HG02943 (cell line): ENCODE data around the gene CDC6.

Experiments used
- ATAC-seq: cut with Tn5 transposase; IDR thresholded peaks from one replicate; pipeline ENCODE4 v1.9.1; 2021; ENCODE audit warnings: mild to moderate bottlenecking, low read depth, moderate library complexity; ENCODE audit not compliant: unreplicated experiment

CDC6 gene

DNA sequence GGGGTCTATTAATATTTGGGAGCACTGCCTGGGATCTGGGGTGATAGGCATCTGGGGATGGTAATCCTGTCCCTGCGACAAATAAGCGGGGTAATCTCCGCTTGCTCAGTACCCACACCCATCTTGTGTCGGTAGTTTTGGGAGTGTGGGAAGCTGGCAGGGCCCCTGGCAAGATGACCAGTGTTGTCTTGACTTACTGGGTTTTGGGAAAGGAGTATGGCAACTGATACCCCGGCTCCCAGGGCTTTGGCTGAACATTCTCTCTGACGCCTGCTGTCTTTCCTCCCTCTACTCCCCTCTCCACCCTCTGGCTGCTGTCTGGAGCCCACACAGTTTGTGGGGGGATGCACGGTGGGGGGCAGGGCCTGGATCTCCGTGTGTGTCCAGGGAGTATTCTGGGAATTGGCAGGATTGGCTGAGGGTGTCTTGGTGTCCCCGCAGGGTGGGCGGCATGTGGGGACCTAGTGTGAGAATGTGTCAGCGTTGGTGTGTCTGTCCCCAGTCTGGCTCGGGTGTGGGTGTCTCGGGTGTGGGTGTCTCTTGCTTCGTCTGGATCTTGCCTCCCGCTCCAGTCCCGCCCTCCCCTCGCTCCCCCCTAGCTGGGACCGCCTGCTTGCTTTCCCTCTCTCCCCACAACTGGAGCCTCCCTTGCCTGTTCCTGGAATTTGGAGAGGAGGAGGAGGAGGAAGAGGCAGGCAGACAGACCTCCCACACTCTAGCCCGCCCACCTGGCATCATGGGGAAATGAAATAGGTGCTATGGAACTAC, 33.3 kb downstream of the CDC6 start:
- ATAC-seq = no peak

DNA sequence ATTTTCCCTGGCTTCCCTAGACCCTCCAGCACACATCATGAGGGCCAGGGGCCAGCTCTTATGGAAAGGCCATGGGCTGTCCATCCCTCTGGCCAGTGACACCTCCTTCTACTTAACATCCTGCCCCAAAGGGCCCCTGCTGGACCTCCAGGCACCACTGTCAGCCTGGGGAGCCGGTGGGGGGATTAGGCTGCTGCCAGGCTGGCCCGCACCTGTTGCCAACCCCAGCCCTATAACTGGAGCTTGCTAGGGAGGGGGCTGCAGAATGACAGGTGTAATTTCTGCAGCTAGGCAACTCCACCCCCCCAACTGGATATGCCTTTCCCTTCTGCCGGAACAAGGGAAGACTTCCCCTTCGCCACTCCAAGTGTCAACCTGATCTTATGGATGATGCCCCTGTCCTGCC, 33.8 kb downstream of the CDC6 start:
- no peak for ATAC-seq

DNA sequence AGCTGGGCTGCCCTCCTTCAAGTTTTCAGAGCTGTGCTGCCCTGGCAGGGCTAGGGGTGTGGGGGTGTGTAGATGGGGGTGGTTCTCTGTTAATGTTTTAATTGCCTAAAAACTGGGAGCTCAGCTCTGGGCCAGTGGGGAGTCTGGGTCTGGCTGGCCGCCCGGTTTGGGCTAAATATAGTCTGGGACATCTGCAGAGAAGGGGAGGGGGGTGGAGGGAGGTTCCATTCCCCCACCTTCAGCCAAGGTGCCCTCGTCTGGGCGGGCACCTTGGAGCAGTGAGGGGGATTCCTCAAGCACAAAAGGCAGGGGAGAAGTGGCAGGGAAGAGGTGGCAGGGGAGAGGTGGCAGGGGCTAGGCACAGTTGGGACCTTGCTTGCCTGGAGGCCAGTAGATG, 34.3 kb downstream of the CDC6 start:
- no peak for ATAC-seq

DNA sequence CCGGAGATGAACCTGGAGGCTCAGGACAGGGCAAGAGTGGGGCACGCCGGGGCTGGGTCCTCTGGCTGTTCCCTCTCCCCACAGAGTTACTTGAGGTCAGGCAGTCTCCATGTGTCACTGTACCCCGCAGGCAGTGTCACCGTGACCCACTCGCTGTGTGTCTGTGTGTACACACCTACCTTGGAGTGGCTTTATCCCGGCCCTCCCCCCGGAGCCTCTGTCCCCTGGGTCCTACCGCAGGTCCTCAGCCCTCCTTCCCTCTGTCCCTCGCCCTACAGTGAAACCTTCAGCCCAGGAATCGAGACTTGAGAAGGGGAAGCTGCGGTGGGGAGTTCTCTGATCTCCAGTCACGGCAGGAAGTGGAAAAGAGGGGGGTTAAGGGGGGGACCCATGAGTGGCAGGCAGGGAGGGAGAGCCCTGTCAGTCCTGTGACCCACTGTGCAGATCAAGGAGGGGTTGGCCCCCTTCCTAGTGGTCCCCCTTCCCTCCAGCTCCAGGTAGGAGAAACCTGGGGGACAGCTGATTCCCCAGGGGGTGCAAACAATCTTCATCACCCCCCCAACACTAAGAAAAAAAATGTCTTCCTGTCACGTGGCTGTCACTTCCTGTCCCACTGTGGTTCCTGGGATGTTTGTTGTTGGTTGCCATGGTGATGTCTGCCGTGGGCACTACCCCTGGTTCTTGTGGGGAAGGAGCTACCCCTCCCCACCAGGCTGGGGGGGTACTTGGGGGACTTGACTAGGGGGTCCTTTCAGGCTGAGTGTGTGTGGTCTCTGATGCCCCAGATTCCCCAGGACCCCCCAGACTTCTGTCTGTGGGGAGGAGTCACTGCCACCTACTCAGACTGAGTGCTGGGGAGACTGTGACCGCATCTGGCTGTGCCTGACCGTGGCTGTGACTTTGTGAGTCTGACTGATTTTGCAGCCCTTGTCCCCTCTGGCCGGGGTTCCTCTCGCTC, 35.0 kb downstream of the CDC6 start:
- no peak for ATAC-seq

DNA sequence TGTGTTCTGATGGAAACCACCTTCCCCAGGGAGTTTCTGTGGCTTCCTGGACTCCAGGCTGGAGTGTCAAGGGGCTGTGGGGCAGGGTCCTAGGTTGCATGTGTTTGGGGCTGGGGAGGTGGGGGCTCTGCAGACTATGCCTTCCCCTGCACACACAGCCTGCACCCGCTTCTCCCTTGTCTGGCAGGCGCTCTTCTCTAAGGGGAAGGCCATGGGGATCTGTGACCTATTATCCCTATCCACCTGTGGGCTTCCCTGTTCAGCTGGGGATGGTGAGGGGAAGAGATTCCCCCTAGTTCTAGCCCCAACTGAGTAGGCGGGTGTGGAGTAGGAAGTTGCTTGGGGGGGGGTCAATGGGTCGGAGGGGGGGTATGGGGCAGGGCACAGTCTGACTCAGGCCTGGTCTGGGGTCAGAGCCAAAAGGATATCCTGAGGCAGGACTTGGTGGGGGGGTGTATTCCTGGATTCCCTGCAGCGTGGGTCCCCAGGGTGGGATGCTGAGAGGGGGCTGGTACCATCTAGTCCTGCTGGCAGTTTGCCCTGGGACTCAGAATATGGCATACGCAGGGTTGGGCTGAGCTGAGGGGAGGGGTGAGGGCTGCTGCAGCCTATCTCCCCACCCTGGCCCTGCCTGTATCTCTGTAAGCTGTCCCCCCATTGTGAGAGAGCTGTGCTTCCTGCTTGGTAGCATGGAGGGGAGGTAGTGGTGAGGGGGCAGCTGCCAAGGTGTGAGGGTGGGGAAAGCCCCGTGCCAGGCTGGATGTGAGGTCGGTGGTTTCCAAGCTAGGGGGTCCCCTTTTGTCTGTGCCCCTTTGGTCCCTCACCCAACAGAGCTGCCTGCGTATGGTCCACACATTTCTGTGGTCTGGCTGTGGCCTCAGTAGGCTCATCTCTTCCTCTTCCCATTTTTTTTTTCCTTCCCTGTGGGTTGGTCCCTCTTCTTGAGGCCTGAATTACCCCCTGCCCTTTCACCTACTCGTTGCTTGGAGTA, 36.0 kb downstream of the CDC6 start:
- ATAC-seq = no peak

DNA sequence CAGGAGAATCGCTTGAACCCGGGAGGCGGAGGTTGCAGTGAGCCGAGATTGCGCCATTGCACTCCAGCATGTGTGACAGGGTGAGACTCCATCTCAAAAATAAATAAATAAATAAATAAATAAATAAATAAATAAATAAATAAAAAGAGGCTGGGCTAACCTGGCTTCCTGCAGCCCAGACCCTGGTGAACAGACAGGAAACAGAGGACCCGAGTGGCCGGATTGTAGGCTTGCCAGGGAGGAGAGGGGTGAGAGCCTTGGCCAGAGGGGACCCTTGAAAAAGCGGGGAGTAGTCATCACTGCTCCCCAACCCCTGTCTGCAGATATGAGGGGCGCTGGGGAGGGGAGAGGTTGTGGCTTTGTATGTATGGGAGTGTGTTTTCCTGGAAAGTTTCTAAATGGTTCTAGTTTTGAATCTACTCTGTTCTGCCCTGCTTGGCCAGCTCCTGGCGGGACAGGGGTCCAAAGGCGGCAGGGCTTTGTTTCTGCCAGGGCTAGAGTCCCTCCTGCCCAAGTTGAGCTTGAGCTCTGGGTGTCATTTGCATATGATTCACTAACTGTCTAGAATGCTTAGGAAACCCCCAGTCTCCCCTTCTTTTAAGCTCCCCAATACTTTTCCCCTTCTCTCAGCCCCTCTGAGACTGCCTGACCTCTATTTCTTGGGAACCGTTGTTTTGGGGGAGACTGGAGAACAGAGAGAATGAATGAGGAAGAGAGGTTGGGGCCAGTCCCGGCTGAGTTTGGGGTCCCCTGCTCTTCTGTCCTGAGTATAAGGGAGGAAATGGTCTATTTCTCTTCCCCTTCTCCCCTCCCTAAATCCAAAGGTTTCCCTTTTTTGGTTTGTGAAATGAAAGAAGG, 37.7 kb downstream of the CDC6 start:
- no peak for ATAC-seq

DNA sequence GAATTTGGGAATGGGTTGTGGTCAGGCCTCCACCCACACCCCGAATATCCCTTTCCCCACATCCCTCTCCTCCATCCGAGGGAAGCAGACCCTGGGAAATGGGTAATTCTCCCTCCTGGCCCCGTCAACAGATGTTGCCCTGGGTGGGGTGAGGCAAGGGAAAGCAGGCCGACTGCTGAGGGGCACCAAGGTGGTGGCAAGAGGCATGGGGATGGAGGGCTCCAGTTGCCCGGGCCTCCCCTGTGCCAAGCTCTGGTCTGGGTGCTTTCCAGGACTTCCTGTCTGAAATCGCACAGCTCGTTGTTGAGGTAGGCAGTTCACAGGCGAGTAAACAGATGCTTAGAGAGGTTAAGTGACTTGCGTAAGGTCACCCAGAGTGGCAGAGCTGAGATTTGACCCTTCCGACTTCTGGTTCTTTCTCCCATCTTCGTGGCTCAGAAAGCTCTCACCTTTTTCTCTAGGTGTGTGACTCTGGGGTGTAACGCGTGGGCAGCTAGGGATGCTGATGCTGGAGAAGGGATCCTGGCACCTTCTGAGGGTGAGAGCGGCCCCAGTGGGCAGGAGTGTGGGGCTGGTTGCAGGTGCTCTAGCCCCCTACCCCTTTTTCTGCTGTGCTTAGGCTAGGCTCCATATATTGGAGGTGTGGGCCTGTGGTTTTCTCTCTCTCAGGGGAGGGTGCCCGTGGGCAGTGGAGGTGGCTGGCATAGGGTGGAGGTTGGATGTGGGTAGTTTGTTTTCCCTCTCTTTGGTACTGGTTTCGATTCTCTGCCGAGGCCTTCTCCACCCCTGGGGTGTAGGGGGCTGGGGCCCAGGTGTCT, 38.5 kb downstream of the CDC6 start:
- ATAC-seq = no peak

DNA sequence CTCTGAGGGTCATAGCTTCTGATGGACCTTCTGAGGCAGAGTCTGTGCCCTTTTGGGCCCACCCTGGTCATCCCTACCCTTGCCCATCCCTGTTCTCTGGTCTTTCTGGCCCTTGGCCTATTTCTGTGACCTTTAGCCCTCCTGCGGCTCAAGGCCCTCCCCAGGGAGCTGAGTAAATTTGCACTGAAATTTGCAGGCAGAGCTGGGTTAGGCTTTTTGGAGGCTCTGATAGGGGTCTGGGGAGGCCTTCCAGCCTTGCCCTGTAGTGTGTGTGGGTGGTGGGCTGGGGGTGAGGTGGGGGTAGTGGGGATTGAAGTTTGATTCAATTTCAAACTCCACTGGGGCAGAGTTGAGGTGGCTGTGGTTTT, 39.1 kb downstream of the CDC6 start:
- ATAC-seq = no peak

DNA sequence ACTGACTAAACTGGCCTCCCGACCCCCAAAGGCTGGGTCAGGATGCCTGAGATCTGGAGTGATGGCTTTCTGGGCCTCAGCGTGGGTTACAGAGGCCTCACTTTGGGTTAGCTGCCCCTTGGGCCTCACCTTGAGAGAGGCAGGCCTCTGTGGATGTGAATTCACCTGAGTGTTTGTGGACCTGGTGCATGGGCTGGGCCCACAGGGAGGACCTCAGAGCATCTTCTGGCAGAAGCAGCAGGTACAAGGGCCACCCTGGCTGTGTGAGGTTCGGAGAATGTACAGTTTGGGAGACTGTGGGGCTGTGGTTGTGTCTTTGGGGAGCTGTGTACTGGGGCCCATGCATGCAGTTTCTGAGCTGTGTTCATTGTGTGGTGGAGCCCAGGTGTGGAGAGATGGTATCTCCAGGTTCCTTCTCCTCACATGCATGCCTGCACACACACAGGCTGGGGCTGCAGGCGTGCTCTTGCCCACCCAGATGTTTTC, 39.6 kb downstream of the CDC6 start:
- no peak for ATAC-seq

DNA sequence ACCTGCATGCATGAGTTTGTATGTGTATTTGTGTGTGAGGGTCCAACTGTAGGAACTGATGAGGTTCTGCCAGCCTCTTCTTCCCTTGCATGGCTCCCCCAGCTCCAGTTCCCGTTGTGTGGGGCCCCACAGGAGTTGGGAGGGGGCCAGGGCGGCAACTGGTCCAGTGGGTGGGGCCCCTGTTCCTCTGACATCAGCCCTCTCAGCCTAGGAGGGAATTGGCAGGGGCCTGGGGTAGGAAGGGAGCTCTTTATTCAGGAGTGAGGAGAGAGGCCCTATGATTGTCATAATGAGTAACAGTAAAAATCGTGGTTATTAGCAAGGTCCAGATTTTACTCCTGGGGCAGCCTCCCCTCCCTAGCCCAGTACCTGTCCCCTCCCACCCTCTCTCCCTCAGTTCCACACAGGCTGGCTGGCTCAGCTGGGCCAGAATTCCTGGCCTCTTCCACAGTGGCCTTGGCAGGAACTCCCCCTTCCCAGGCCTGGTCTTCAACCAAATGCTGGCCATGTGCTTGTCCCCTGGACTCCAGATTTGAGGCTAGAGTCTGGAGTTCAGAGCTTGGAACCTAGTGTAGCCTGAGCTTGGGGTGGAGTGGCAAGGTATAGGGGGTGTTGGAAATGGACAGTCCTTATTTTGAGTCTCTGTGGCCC, 40.2 kb downstream of the CDC6 start:
- ATAC-seq = no peak

DNA sequence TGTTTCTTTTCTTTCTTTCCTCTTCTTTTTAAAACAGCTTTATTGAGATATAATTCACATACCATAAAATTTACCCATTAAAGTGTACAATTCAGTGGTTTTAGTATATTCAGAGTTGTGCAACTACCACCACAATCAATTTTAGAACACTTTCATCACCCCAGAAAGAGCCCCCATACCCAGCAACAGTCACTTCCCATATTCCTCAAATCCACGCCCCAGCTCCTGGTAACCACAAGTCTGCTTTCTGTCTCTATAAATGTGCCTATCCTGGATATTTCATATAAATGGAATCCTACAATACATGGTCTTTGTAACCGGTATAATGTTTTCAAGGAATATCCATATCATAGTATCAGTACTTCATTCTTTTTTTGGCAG, 40.7 kb downstream of the CDC6 start:
- ATAC-seq = no peak

DNA sequence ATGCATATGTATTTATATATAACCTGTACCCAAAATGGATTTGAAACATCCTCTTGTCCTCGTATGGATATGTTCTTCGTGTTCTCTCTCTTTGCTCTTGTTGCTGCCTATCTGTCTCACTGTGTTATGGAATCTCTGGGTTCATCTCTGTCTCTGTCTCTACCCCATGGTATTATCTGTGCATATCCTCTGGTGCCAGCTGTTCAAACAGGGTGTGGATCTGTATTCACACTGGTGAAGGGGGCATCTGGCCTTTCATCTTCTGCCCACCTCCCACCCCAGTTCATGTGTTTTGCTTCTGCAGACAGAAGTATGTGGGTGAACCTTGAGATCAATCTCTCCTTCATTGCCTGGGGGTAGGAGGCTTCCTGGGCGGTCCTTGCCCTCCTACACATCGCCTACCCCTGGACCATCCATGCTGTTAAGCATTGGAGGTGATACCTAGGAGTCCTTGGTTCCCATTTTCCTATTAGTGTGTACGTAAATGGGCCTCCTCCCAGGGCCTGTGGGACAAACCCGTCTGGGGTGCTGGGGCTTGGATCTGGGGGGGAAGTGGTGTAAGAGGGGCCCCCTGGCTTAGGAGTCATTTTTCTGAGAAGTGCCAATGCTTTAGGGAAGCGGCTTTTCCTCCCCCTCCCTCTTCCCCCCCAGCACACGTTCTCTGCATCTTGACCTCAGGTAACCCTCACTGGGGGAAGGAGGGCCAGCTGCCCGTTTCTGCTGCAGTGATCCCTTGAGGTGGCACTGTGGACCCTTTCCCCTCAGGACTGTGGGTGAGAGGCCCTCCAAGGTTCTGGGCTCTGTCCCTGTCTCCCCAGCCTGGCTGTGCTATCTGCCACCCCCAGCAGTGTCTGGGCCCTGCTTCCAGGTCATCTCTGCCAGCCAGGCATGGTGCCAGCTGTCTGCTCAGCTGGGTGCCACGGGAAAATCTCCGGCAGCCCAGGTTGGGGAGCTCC, 42.4 kb downstream of the CDC6 start:
- ATAC-seq = no peak

DNA sequence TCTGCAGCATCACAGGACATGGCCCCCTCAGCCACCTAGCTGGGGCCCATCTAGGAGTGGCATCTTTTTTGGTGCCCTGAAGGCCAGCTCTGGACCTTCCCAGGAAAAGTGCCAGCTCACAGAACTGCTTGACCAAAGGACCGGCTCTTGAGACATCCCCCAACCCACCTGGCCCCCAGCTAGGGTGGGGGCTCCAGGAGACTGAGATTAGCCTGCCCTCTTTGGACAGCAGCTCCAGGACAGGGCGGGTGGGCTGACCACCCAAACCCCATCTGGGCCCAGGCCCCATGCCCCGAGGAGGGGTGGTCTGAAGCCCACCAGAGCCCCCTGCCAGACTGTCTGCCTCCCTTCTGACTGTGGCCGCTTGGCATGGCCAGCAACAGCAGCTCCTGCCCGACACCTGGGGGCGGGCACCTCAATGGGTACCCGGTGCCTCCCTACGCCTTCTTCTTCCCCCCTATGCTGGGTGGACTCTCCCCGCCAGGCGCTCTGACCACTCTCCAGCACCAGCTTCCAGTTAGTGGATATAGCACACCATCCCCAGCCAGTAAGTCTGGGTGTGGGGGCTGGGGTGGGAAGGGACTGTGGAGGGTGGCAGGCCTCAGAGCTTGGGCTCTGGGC, 43.3 kb downstream of the CDC6 start:
- no peak for ATAC-seq

DNA sequence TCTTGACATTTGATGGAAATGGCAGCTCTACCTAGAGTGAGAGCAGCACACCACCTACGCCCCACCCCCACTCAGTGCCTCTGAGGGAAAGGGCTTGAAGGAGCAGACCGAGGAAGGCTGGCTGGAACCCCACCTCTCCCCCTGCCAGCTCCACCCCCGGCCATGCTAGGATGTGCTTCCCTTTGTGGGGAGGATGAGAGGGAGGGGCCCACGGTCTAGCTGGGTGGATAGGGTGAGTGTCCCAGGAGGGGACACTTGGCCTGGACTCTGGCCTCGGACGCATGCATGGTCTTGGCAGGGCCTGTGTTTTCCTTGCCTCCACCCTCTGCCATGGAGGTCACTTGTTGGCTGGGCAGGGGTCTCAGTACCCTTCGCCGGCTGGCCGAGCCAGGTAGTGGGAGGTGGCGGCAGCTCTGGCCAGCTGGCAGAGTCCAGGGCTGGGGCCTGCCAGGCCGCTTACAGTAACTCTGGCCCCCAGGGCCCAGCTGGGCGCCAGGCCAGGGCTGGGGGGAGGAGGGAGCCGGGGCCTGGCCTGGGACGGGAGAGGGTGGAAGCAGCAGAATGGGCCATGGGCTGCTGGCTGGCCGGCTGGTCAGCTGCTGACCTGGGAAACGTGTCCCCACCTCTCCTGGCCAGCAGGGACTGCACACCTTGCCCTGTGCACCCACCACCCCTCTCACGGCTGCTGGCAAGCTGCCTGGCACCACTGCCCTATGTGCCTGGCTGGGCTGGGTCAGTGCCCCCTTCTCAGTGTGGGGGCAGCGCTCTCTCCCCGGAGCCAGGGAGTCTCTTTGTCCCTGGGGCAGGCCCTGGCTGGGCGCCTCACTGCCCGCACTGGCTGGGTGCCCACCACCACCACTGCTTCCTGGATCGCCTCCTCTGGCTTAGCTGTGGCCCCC, 44.3 kb downstream of the CDC6 start:
- no peak for ATAC-seq

DNA sequence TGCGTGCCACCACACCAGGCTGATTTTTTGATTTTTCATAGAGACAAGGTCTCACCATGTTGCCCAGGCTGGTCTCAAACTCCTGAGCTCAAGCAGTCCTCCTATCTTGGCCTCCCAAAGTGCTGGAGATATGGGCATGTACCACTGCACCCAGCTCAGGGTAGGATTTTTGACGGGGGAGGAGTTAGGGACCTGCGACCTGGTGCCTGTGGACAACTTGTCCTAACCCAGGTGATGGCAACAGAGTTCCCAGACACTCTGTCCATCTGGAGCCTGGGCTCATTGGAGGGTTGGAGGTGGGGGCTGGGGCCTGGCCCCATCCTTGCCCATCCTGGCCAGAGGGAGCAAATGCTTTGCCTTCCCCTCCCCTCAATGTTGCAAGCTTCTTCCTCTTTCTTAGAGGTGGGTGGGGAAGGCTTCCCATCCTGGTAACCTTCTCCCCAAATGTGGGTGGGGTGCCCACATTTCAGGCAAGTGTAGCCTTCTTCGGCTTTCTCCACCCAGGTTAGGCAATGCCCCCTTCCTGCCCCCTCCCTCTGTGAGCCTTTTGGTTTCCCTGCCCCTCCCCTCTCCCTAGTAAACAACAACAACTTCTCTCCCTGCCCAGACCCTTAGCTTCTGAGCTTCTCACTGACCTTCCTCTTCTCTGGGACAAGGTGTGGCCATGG, 46.2 kb downstream of the CDC6 start:
- ATAC-seq = no peak
